ENCODE results near the gene ELP4.

ELP4 gene

GRCh38 chr11:31529189-31529588 lies 19.6 kb downstream of the ELP4 start:
- Histone ChIP-seq H3K36me3 (ENCODE audit: control insufficient read depth in 2 of 2, insufficient read depth in 1 of 2, low read length in 2 of 2) (peaks cover 0 to 2% of the 10 kb centered on the region in 2 experiments; a peak in 1 of 3 replicates), H3K4me1 (ENCODE audit: control insufficient read depth, insufficient read depth, low read length) (no peaks in the 10 kb centered on the region), H3K4me3 (ENCODE audit: low read depth, low read length) (no peak overlapping the region), H3K27ac (ENCODE audit: extremely low read depth, low read depth, low read length) (no peak overlapping the region), H3K9me3 (ENCODE audit: control insufficient read depth, insufficient read depth, low read depth, low read length) (no peaks in the 10 kb centered on the region)
- CTCF ChIA-PET: no interaction called here
- POLR2A ChIA-PET: no interaction called here
- TF ChIP-seq ZNF837 (tag by site-specific recombination; IDR thresholded peaks at IDR 0.05) (no peak), ZNF785 (tag by site-specific recombination; IDR thresholded peaks at IDR 0.05) (no peak)
- TF ChIP-seq, protein P1, sequence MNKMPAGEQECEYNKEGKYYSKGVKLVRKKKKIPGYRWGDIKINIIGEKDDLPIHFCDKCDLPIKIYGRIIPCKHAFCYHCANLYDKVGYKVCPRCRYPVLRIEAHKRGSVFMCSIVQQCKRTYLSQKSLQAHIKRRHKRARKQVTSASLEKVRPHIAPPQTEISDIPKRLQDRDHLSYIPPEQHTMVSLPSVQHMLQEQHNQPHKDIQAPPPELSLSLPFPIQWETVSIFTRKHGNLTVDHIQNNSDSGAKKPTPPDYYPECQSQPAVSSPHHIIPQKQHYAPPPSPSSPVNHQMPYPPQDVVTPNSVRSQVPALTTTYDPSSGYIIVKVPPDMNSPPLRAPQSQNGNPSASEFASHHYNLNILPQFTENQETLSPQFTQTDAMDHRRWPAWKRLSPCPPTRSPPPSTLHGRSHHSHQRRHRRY (tag by site-specific recombination; IDR thresholded peaks at IDR 0.05): no peak

- TF ChIP-seq ZNF837 (tag by site-specific recombination; IDR thresholded peaks at IDR 0.05): no peak
- TF ChIP-seq ZNF585B (tag by site-specific recombination; IDR thresholded peaks at IDR 0.05): no peak
- no peak for TF ChIP-seq ZNF561 (tag by site-specific recombination; IDR thresholded peaks at IDR 0.05; ENCODE audit: borderline replicate concordance)
- TF ChIP-seq ZBTB8A (tag by site-specific recombination; IDR thresholded peaks at IDR 0.05): no peak
- TF ChIP-seq ZNF791 (tag by site-specific recombination; IDR thresholded peaks at IDR 0.05): no peak
- no peak for TF ChIP-seq HOXD13 (CRISPR knock-in tag; IDR thresholded peaks at IDR 0.05; ENCODE audit: borderline replicate concordance)
- TF ChIP-seq, protein P2, sequence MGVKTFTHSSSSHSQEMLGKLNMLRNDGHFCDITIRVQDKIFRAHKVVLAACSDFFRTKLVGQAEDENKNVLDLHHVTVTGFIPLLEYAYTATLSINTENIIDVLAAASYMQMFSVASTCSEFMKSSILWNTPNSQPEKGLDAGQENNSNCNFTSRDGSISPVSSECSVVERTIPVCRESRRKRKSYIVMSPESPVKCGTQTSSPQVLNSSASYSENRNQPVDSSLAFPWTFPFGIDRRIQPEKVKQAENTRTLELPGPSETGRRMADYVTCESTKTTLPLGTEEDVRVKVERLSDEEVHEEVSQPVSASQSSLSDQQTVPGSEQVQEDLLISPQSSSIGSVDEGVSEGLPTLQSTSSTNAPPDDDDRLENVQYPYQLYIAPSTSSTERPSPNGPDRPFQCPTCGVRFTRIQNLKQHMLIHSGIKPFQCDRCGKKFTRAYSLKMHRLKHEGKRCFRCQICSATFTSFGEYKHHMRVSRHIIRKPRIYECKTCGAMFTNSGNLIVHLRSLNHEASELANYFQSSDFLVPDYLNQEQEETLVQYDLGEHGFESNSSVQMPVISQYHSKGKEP (tag by site-specific recombination; IDR thresholded peaks at IDR 0.05): no peak
- TF ChIP-seq ATF2 (tag by site-specific recombination; IDR thresholded peaks at IDR 0.05; ENCODE audit: low read depth): no peak
- no peak for TF ChIP-seq ZNF692 (tag by site-specific recombination; IDR thresholded peaks at IDR 0.05)
- TF ChIP-seq YY1 (tag by site-specific recombination; IDR thresholded peaks at IDR 0.05): no peak
- TF ChIP-seq, protein P3, sequence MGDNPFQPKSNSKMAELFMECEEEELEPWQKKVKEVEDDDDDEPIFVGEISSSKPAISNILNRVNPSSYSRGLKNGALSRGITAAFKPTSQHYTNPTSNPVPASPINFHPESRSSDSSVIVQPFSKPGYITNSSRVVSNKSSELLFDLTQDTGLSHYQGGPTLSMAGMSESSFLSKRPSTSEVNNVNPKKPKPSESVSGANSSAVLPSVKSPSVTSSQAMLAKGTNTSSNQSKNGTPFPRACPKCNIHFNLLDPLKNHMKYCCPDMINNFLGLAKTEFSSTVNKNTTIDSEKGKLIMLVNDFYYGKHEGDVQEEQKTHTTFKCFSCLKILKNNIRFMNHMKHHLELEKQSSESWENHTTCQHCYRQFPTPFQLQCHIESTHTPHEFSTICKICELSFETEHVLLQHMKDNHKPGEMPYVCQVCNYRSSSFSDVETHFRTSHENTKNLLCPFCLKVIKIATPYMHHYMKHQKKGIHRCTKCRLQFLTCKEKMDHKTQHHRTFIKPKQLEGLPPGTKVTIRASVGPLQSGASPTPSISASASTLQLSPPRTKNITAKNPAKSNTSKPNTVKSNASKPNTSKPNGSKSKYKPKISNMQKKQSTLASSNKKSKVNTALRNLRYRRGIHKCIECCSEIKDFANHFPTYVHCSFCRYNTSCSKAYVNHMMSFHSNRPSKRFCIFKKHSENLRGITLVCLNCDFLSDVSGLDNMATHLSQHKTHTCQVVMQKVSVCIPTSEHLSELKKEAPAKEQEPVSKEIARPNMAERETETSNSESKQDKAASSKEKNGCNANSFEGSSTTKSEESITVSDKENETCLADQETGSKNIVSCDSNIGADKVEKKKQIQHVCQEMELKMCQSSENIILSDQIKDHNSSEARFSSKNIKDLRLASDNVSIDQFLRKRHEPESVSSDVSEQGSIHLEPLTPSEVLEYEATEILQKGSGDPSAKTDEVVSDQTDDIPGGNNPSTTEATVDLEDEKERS (tag by site-specific recombination; IDR thresholded peaks at IDR 0.05): no peak
- TF ChIP-seq ZNF362 (tag by site-specific recombination; IDR thresholded peaks at IDR 0.05): no peak
- TF ChIP-seq ZNF830 (tag by site-specific recombination; IDR thresholded peaks at IDR 0.05; ENCODE audit: low read depth): no peak
- no peak for TF ChIP-seq ZNF423 (tag by site-specific recombination; IDR thresholded peaks at IDR 0.05)
- Histone ChIP-seq H3K27ac (ENCODE audit: extremely low read depth, low read depth, low read length) (no peak overlapping the region), H3K36me3 (ENCODE audit: control insufficient read depth in 2 of 2, insufficient read depth in 1 of 2, low read length in 2 of 2) (no peaks in the 10 kb centered on the region), H3K9me3 (ENCODE audit: control insufficient read depth, insufficient read depth, low read depth, low read length) (no peaks in the 10 kb centered on the region), H3K4me1 (ENCODE audit: control insufficient read depth, insufficient read depth, low read length) (no peaks in the 10 kb centered on the region), H3K4me3 (ENCODE audit: low read depth, low read length) (no peak overlapping the region)
- CTCF ChIA-PET: interaction anchor here (0.6 to 0.8 kb wide), 2 partner anchors 29 to 429 kb away, joined by 4 read pairs; no protein-coding TSS in a partner anchor
- POLR2A ChIA-PET: no interaction called here
These were observed 20.1 kb downstream of the ELP4 start for GRCh38 chr11:31529701-31530100.

All from HEK293 (cell line).